Mesendoderm (in vitro differentiated cells): ENCODE results near the gene AHNAK2.

ENCODE experiments used
- DNase-seq: peaks from one replicate; pipeline ENCODE4 v3.0.0; 2013
- H2AK5ac ChIP-seq: 2 replicates; pipeline ENCODE4 v1.6.1; 2013; ENCODE audit warnings: low read length, inconsistent platforms
- H2BK120ac ChIP-seq: 2 replicates; pipeline ENCODE4 v1.6.1; 2013; ENCODE audit warnings: low read depth, mild to moderate bottlenecking, low read length, moderate library complexity, mixed read lengths
- H2BK15ac ChIP-seq: replicated peaks from 2 replicates; pipeline ENCODE4 v1.6.1; 2013; ENCODE audit warnings: low read depth, mild to moderate bottlenecking, moderate library complexity
- H2BK5ac ChIP-seq: 2 replicates; pipeline ENCODE4 v1.6.1; 2013; ENCODE audit warnings: low read length, inconsistent platforms
- H3K18ac ChIP-seq: 2 replicates; pipeline ENCODE4 v1.6.1; 2013; ENCODE audit warnings: mild to moderate bottlenecking, low read length, mixed read lengths
- H3K23ac ChIP-seq: one replicate; pipeline ENCODE4 v1.6.1; 2013; ENCODE audit warnings: low read length
- H3K27ac ChIP-seq: 2 replicates; pipeline ENCODE4 v1.5.1; 2013; ENCODE audit warnings: low read depth, mild to moderate bottlenecking, inconsistent platforms, low read length, moderate library complexity
- H3K27me3 ChIP-seq: 2 replicates; pipeline ENCODE4 v1.6.1; 2013; ENCODE audit warnings: low read length, control low read depth, mild to moderate bottlenecking, inconsistent platforms; ENCODE audit not compliant: insufficient read depth, poor library complexity
- H3K36me3 ChIP-seq: 2 replicates; pipeline ENCODE4 v1.6.1; 2013; ENCODE audit warnings: low read length, inconsistent platforms; ENCODE audit not compliant: control insufficient read depth, insufficient read depth
- H3K4ac ChIP-seq: one replicate; pipeline ENCODE4 v1.6.1; 2013; ENCODE audit warnings: low read depth, mild to moderate bottlenecking, low read length, moderate library complexity
- H3K4me1 ChIP-seq: 2 replicates; pipeline ENCODE4 v1.6.1; 2013; ENCODE audit warnings: low read depth, low read length, inconsistent platforms; ENCODE audit not compliant: control insufficient read depth
- H3K4me2 ChIP-seq: 2 replicates; pipeline ENCODE4 v1.6.1; 2013; ENCODE audit warnings: low read length
- H3K4me3 ChIP-seq: 2 replicates; pipeline ENCODE4 v1.5.1; 2013; ENCODE audit warnings: mild to moderate bottlenecking, low read length
- H3K56ac ChIP-seq: one replicate; pipeline ENCODE4 v1.6.1; 2013; ENCODE audit warnings: low read length
- H3K79me1 ChIP-seq: 2 replicates; pipeline ENCODE4 v1.6.1; 2013; ENCODE audit warnings: low read length, inconsistent platforms
- H3K79me2 ChIP-seq: 2 replicates; pipeline ENCODE4 v1.6.1; 2013; ENCODE audit warnings: mild to moderate bottlenecking, low read length; ENCODE audit not compliant: control insufficient read depth, insufficient read depth
- H3K9ac ChIP-seq: 2 replicates; pipeline ENCODE4 v1.6.1; 2013; ENCODE audit warnings: low read length, inconsistent platforms
- H4K5ac ChIP-seq: one replicate; pipeline ENCODE4 v1.6.1; 2013; ENCODE audit warnings: low read length
- H4K8ac ChIP-seq: one replicate; pipeline ENCODE4 v1.6.1; 2013; ENCODE audit warnings: low read depth, mild to moderate bottlenecking, control low read depth, low read length, moderate library complexity
- WGBS: extraction: QIAGEN DNeasy Blood & Tissue Kit; methylation state at CpG from one replicate; pipeline ENCODE4 v1.1.7; 2013; ENCODE audit warnings: low lambda C conversion rate, missing lambda C conversion rate; ENCODE audit not compliant: insufficient coverage; ENCODE audit errors: extremely low coverage; 5-methylcytosine and 5-hydroxymethylcytosine counted together

The AHNAK2 gene

GRCh38 chr14:105014032-105014431 is 35.9 kb upstream of the AHNAK2 start:
- Histone ChIP-seq H3K4me1 (peaks cover 10% of the 10 kb centered on the region), H2BK120ac (no peak overlapping the region), H3K4me3 (no peak overlapping the region), H3K27ac (no peak overlapping the region), H3K36me3 (peaks cover 17% of the 10 kb centered on the region), H3K18ac (no peak overlapping the region), H3K4ac (no peak overlapping the region), H3K23ac (no peak overlapping the region), H3K4me2 (no peak overlapping the region), H2BK5ac (no peak overlapping the region), H2AK5ac (no peak overlapping the region), H4K5ac (no peak overlapping the region), H3K56ac (no peak overlapping the region), H3K79me2 (peaks cover 86% of the 10 kb centered on the region), H4K8ac (no peak overlapping the region), H2BK15ac (no peak overlapping the region), H3K27me3 (no peaks in the 10 kb centered on the region), H3K9ac (no peak overlapping the region), H3K79me1 (peaks cover 35% of the 10 kb centered on the region)
- no CpG with 5 or more reads among the region's 9 CpGs for WGBS
- DNase-seq = no peak

GRCh38 chr14:105013150-105013785 is 35.1 kb upstream of the AHNAK2 start:
- Histone ChIP-seq H3K79me1 (peaks cover 33% of the 10 kb centered on the region), H3K4ac (no peak overlapping the region), H3K36me3 (peaks cover 18% of the 10 kb centered on the region), H3K23ac (no peak overlapping the region), H2BK120ac (no peak overlapping the region), H3K27ac (no peak overlapping the region), H3K18ac (no peak overlapping the region), H3K4me3 (no peak overlapping the region), H3K9ac (no peak overlapping the region), H4K8ac (no peak overlapping the region), H4K5ac (no peak overlapping the region), H3K79me2 (peaks cover 79% of the 10 kb centered on the region), H2BK15ac (no peak overlapping the region), H3K56ac (no peak overlapping the region), H2AK5ac (no peak overlapping the region), H3K4me2 (no peak overlapping the region), H2BK5ac (no peak overlapping the region), H3K27me3 (no peaks in the 10 kb centered on the region), H3K4me1 (peaks cover 7% of the 10 kb centered on the region)
- no peak for DNase-seq
- no CpG with 5 or more reads among the region's 8 CpGs for WGBS

GRCh38 chr14:105012171-105012985 is 34.2 kb upstream of the AHNAK2 start:
- peaks cover 7% of the 10 kb centered on the region for H3K4me1 ChIP-seq
- H2BK5ac ChIP-seq = no peak overlapping the region
- H2BK15ac ChIP-seq = no peak overlapping the region
- H2BK120ac ChIP-seq = no peak overlapping the region
- no peak for DNase-seq
- no peak overlapping the region for H2AK5ac ChIP-seq
- no peak overlapping the region for H3K9ac ChIP-seq
- H4K8ac ChIP-seq = no peak overlapping the region
- H3K23ac ChIP-seq = no peak overlapping the region
- no peak overlapping the region for H3K4ac ChIP-seq
- H4K5ac ChIP-seq = no peak overlapping the region
- H3K79me2 ChIP-seq = peaks cover 70% of the 10 kb centered on the region
- no peaks in the 10 kb centered on the region for H3K27me3 ChIP-seq
- no CpG with 5 or more reads among the region's 23 CpGs for WGBS
- no peak overlapping the region for H3K4me2 ChIP-seq
- H3K36me3 ChIP-seq = peaks cover 22% of the 10 kb centered on the region
- no peak overlapping the region for H3K56ac ChIP-seq
- H3K4me3 ChIP-seq = no peak overlapping the region
- H3K27ac ChIP-seq = no peak overlapping the region
- no peak overlapping the region for H3K18ac ChIP-seq
- H3K79me1 ChIP-seq = peaks cover 37% of the 10 kb centered on the region

- Histone ChIP-seq H3K56ac (no peak overlapping the region), H3K27me3 (no peaks in the 10 kb centered on the region), H3K9ac (no peak overlapping the region), H3K4me3 (no peak overlapping the region), H2BK120ac (no peak overlapping the region), H3K79me2 (peaks cover 61% of the 10 kb centered on the region), H3K4me1 (peaks cover 4% of the 10 kb centered on the region), H3K79me1 (peaks cover 36% of the 10 kb centered on the region), H3K4ac (no peak overlapping the region), H2BK5ac (no peak overlapping the region), H3K36me3 (peaks cover 21% of the 10 kb centered on the region), H2AK5ac (no peak overlapping the region), H3K27ac (no peak overlapping the region), H4K8ac (no peak overlapping the region), H3K23ac (no peak overlapping the region), H3K18ac (no peak overlapping the region), H2BK15ac (no peak overlapping the region), H3K4me2 (no peak overlapping the region), H4K5ac (no peak overlapping the region)
- DNase-seq = no peak
- WGBS = no CpG with 5 or more reads among the region's 29 CpGs
Observed at GRCh38 chr14:105011312-105011990, 33.3 kb upstream of the AHNAK2 start.

- no peak overlapping the region for H3K18ac ChIP-seq
- no peak overlapping the region for H2BK120ac ChIP-seq
- H3K79me2 ChIP-seq = peaks cover 55% of the 10 kb centered on the region
- H2BK15ac ChIP-seq = no peak overlapping the region
- H3K4me3 ChIP-seq = no peak overlapping the region
- H3K79me1 ChIP-seq = peaks cover 33% of the 10 kb centered on the region
- DNase-seq = no peak
- H3K4me1 ChIP-seq = peaks cover 3% of the 10 kb centered on the region
- peaks cover 21% of the 10 kb centered on the region for H3K36me3 ChIP-seq
- no peak overlapping the region for H4K8ac ChIP-seq
- no peak overlapping the region for H3K56ac ChIP-seq
- H2BK5ac ChIP-seq = no peak overlapping the region
- H3K27me3 ChIP-seq = no peaks in the 10 kb centered on the region
- no peak overlapping the region for H2AK5ac ChIP-seq
- H3K23ac ChIP-seq = no peak overlapping the region
- no peak overlapping the region for H3K4ac ChIP-seq
- H3K9ac ChIP-seq = no peak overlapping the region
- no peak overlapping the region for H3K4me2 ChIP-seq
- no CpG with 5 or more reads among the region's 17 CpGs for WGBS
- H3K27ac ChIP-seq = no peak overlapping the region
- no peak overlapping the region for H4K5ac ChIP-seq
Observed at GRCh38 chr14:105010891-105011291, 32.7 kb upstream of the AHNAK2 start.
